IMR-90 (cell line): ENCODE results near the gene ALDH7A1. TPM values are rescaled to one million over a fixed set of nuclear protein-coding genes. Genes with fewer than 3 reads are reported as not detected.

ENCODE experiments used
- ATAC-seq: fragments of 200-7000 bp; cut with Tn5 transposase; 2 replicates; pipeline ENCODE4 v1.9.1; 2020; ENCODE audit warnings: low read depth, mild to moderate bottlenecking, moderate library complexity
- BruUV-seq: library from RNA; stranded (reverse); fragments of 400-500 nt; replicated peaks from 2 replicates; lab custom pipeline; 2021; lab: Mats Ljungman, UMichigan
- CTCF ChIA-PET: fragments of 300-600 bp; formaldehyde crosslinking; extraction: SDS; loops from one replicate; lab custom pipeline; 2021; ENCODE audit warnings: antibody characterized with exemption; lab: Yijun Ruan, JAX
- POLR2A ChIA-PET: fragments of 300-600 bp; sonication (Branson Sonifier 250); formaldehyde crosslinking; loops from one replicate; lab custom pipeline; 2022; ENCODE audit warnings: antibody characterized with exemption; ENCODE audit not compliant: unreplicated experiment; lab: Charles Lee
- DNase-seq: peaks from one replicate; pipeline ENCODE4 v3.0.0; 2013
- H2AFZ ChIP-seq: replicated peaks from 2 replicates; pipeline ENCODE3; 2013; ENCODE audit warnings: low read length, mild to moderate bottlenecking; ENCODE audit not compliant: poor library complexity
- H2AK5ac ChIP-seq: 2 replicates; pipeline ENCODE4 v1.6.1; 2013; ENCODE audit warnings: low read depth, low read length, inconsistent platforms
- H2AK9ac ChIP-seq: replicated peaks from 2 replicates; pipeline ENCODE3; 2013; ENCODE audit warnings: mild to moderate bottlenecking, low read depth, low read length, moderate library complexity; ENCODE audit not compliant: poor library complexity
- H2BK120ac ChIP-seq: 2 replicates; pipeline ENCODE4 v1.6.1; 2013; ENCODE audit warnings: low read depth, low read length, inconsistent platforms
- H2BK15ac ChIP-seq: 3 replicates; pipeline ENCODE4 v1.6.1; 2013; ENCODE audit warnings: low read depth, low read length, inconsistent platforms
- H2BK20ac ChIP-seq: 2 replicates; pipeline ENCODE4 v1.6.1; 2013; ENCODE audit warnings: low read depth, mild to moderate bottlenecking, inconsistent platforms, low read length, moderate library complexity
- H2BK5ac ChIP-seq: 2 replicates; pipeline ENCODE4 v1.6.1; 2013; ENCODE audit warnings: mild to moderate bottlenecking, low read depth, low read length, inconsistent platforms; ENCODE audit not compliant: poor library complexity, severe bottlenecking
- H3K14ac ChIP-seq: replicated peaks from 2 replicates; pipeline ENCODE4 v1.6.1; 2013; ENCODE audit warnings: low read depth, low read length, inconsistent platforms
- H3K18ac ChIP-seq: 2 replicates; pipeline ENCODE4 v1.6.1; 2013; ENCODE audit warnings: low read depth, low read length, control low read depth
- H3K23ac ChIP-seq: 2 replicates; pipeline ENCODE4 v1.6.1; 2013; ENCODE audit warnings: low read depth, low read length, inconsistent platforms
- H3K27ac ChIP-seq: 2 replicates; pipeline ENCODE4 v1.5.1; 2013; ENCODE audit warnings: mild to moderate bottlenecking, control low read depth, low read length; ENCODE audit not compliant: insufficient read depth
- H3K27me3 ChIP-seq: 2 replicates; pipeline ENCODE4 v1.6.1; 2013; ENCODE audit warnings: low read length; ENCODE audit not compliant: control insufficient read depth, insufficient read depth
- H3K36me3 ChIP-seq: 2 replicates; pipeline ENCODE4 v1.6.1; 2013; ENCODE audit warnings: low read length, mixed read lengths; ENCODE audit not compliant: control insufficient read depth, insufficient read depth
- H3K4ac ChIP-seq: 2 replicates; pipeline ENCODE4 v1.6.1; 2013; ENCODE audit warnings: low read depth, low read length, inconsistent platforms
- H3K4me1 ChIP-seq: 2 replicates; pipeline ENCODE4 v1.6.1; 2013; ENCODE audit warnings: low read length, mixed read lengths; ENCODE audit not compliant: control insufficient read depth, insufficient read depth
- H3K4me2 ChIP-seq: 2 replicates; pipeline ENCODE4 v1.6.1; 2013; ENCODE audit warnings: low read depth, mild to moderate bottlenecking, control low read depth, low read length, moderate library complexity
- H3K4me3 ChIP-seq: 2 replicates; pipeline ENCODE4 v1.5.1; 2013; ENCODE audit warnings: low read depth, mild to moderate bottlenecking, control low read depth, low read length, moderate library complexity; ENCODE audit not compliant: insufficient read depth
- H3K56ac ChIP-seq: 2 replicates; pipeline ENCODE4 v1.6.1; 2013; ENCODE audit warnings: low read length, inconsistent platforms; ENCODE audit not compliant: insufficient read depth; ENCODE audit errors: extremely low read depth
- H3K79me1 ChIP-seq, 2 experiments: 2 replicates each; pipeline ENCODE4 v1.6.1; 2013; ENCODE audit warnings: low read length in 2 of 2, inconsistent platforms in 1 of 2, low read depth in 1 of 2
- H3K9ac ChIP-seq: 2 replicates; pipeline ENCODE4 v1.6.1; 2013; ENCODE audit warnings: low read depth, low read length, control low read depth
- H3K9me1 ChIP-seq: 2 replicates; pipeline ENCODE4 v1.6.1; 2013; ENCODE audit warnings: low read length, inconsistent platforms; ENCODE audit not compliant: insufficient read depth
- H3K9me3 ChIP-seq: 2 replicates; pipeline ENCODE4 v1.6.1; 2013; ENCODE audit warnings: low read length; ENCODE audit not compliant: control insufficient read depth, insufficient read depth
- H4K20me1 ChIP-seq: 2 replicates; pipeline ENCODE4 v1.6.1; 2013; ENCODE audit warnings: low read length, inconsistent platforms; ENCODE audit not compliant: insufficient read depth
- H4K5ac ChIP-seq: 2 replicates; pipeline ENCODE4 v1.6.1; 2013; ENCODE audit warnings: mild to moderate bottlenecking, low read depth, low read length, control low read depth
- H4K8ac ChIP-seq, 2 experiments: 2 replicates each; pipeline ENCODE4 v1.6.1; 2013; ENCODE audit warnings: low read depth in 2 of 2, low read length in 2 of 2, control low read depth in 1 of 2, inconsistent platforms in 1 of 2
- H4K91ac ChIP-seq: 2 replicates; pipeline ENCODE4 v1.6.1; 2013; ENCODE audit warnings: low read depth, low read length, inconsistent platforms; ENCODE audit not compliant: insufficient read depth
- FOS ChIP-seq: fragments of 150-350 bp; IDR thresholded peaks from 2 replicates; pipeline ENCODE4 v1.6.1; 2016; ENCODE audit warnings: low read depth, low read length
- MAZ ChIP-seq: IDR thresholded peaks from 2 replicates; pipeline ENCODE4 v1.6.1; 2012; ENCODE audit warnings: low read depth, mild to moderate bottlenecking, low read length, improper control_type of control experiment, moderate library complexity, borderline replicate concordance
- POLR2A ChIP-seq: IDR thresholded peaks from 2 replicates; pipeline ENCODE4 v1.6.1; 2012; ENCODE audit warnings: mild to moderate bottlenecking, low read depth, low read length
- RAD21 ChIP-seq: IDR thresholded peaks from 2 replicates; pipeline ENCODE4 v1.6.1; 2012; ENCODE audit warnings: low read length, improper control_type of control experiment
- RCOR1 ChIP-seq: IDR thresholded peaks from 2 replicates; pipeline ENCODE4 v1.6.1; 2012; ENCODE audit warnings: mild to moderate bottlenecking, low read length, improper control_type of control experiment; ENCODE audit not compliant: insufficient replicate concordance
- RFX5 ChIP-seq: IDR thresholded peaks from 2 replicates; pipeline ENCODE4 v1.8.0; 2012; ENCODE audit warnings: low read depth, mild to moderate bottlenecking, low read length, moderate library complexity
- WGBS, 2 experiments: methylation state at CpG; one replicate each; pipeline versions ENCODE4 v1.1.5 to v1.1.7; 2013; ENCODE audit warnings: missing lambda C conversion rate in 2 of 2; ENCODE audit not compliant: insufficient read length in 1 of 2; ENCODE audit errors: extremely low coverage in 2 of 2; 5-methylcytosine and 5-hydroxymethylcytosine counted together
- dilution Hi-C: fragments of 300-500 bp; cut with HindIII; formaldehyde crosslinking; loops from one replicate; pipeline ENCODE4 v1.14.3; 2018; ENCODE audit warnings: low sequenced_read_pairs; ENCODE audit not compliant: unreplicated experiment
- in situ Hi-C: fragments of 300-500 bp; cut with MboI; formaldehyde crosslinking; loops from 3 replicates; pipeline ENCODE4 v1.14.3; 2019; ENCODE audit warnings: low sequenced_read_pairs, inconsistent platforms, mixed read lengths
- intact Hi-C: fragments of 100-400 bp; cut with micrococcal nuclease; formaldehyde crosslinking; loops from 2 replicates; pipeline ENCODE4 v1.10.0; 2022
- polyA plus RNA-seq, 3 experiments: library from polyadenylated mRNA; depleted of rRNA; stranded (reverse); fragments of >200 nt; gene quantifications; 2 replicates each; pipeline ENCODE4 v1.2.3, GENCODE V29; 2012; ENCODE audit warnings: low replicate concordance in 1 of 3
- total RNA-seq: library from RNA; depleted of rRNA; stranded (reverse); fragments of >200 nt; gene quantifications from 2 replicates; pipeline ENCODE4 v1.2.3, GENCODE V29; 2012
- TF ChIP-seq, protein P1 (sequence below): fragments of 150-350 bp; IDR thresholded peaks from 2 replicates; pipeline ENCODE4 v1.6.1; 2016; ENCODE audit warnings: low read depth, mild to moderate bottlenecking, low read length, moderate library complexity, borderline replicate concordance

Gene ALDH7A1
- total and polyA plus RNA-seq, 2 of the 4 experiments (the other 2 are of a cell fraction): 40.9 to 62.2 TPM

DNA sequence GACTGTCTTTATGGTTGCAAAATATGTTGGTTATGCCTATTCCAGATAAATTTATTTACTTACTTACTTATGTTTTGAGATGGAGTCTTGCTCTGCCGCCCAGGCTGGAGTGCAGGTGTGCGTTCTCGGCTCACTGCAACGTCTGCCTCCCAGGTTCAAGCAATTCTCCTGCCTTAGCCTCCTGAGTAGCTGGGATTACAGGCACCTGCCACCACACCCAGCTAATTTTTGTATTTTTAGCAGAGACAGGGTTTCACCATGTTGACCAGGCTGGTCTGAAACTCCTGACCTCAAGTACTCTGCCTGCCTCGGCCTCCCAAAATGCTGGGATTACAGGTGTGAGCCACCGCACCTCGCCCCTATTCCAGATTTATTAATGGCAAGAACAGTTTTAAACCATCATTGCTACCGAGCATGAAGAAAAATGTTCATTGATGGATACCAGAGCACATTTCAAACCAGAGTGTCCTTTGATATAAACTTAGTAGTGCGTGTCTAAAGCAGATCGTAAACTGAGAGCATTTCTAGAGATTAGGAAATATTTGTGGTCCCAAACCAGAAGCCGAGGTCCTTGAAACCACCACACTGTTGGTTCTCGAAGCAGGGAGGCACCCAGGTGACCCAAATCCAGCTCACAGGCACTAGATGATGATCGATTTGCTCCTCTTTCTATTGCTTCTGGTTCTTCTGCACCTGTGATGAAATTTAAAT lies 86.6 kb downstream of the ALDH7A1 start (continued):
- TF ChIP-seq RCOR1: no peak

DNA sequence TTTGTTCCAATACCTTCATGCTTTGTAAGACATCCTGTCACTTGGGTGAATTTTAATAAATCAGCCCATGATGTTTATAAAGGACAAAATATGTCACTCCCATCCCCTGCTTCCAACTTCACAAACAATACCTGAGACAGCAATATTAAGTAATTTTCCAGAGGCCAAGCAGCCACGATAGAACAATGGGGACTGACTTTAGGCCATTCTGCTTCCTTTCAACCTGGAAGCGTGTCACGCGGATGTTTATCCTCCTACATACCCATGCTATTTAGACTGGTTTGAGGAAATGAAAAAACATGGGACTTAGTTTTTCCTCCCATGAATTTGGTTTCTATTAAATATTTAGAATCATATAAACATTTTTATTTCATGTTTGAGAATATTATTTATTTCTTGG lies 88.9 kb downstream of the ALDH7A1 start:
- Histone ChIP-seq H3K4me1 (peaks cover 3% of the 10 kb centered on the region; the same call in 1 of the 2 replicates), H4K8ac (no peak overlapping the region), H3K27me3 (no peaks in the 10 kb centered on the region), H2AK9ac (no peak overlapping the region), H2BK15ac (no peak overlapping the region), H2BK120ac (no peak overlapping the region), H3K36me3 (no peaks in the 10 kb centered on the region), H3K9ac (no peak overlapping the region), H3K56ac (no peak overlapping the region), H3K4me2 (no peak overlapping the region), H2BK20ac (no peak overlapping the region), H3K27ac (no peak overlapping the region), H4K91ac (no peak overlapping the region), H2AFZ (no peak overlapping the region), H3K79me1 (no peaks in the 10 kb centered on the region), H3K9me3 (no peaks in the 10 kb centered on the region), H3K4me3 (no peak overlapping the region), H2BK5ac (no peak overlapping the region), H2AK5ac (no peak overlapping the region), H4K5ac (no peak overlapping the region), H3K23ac (no peak overlapping the region), H3K9me1 (0 out of 2 replicates have a peak, but pooled peaks cover 5% of the 10 kb centered on the region), H3K18ac (no peak overlapping the region), H4K20me1 (no peaks in the 10 kb centered on the region), H3K14ac (no peak overlapping the region), H3K4ac (no peak overlapping the region)
- no CpG with 5 or more reads among the region's 4 CpGs for WGBS, 2 experiments
- in situ Hi-C loops: no loop called here
- CTCF ChIA-PET: no interaction called here
- DNase-seq: no peak
- no peak for ATAC-seq
- POLR2A ChIA-PET: no interaction called here
- intact Hi-C loops: no loop called here
- TF ChIP-seq RAD21 (no peak), RFX5 (no peak), MAZ (no peak), RCOR1 (no peak), POLR2A (no peak), FOS (no peak)
- TF ChIP-seq, protein P1, sequence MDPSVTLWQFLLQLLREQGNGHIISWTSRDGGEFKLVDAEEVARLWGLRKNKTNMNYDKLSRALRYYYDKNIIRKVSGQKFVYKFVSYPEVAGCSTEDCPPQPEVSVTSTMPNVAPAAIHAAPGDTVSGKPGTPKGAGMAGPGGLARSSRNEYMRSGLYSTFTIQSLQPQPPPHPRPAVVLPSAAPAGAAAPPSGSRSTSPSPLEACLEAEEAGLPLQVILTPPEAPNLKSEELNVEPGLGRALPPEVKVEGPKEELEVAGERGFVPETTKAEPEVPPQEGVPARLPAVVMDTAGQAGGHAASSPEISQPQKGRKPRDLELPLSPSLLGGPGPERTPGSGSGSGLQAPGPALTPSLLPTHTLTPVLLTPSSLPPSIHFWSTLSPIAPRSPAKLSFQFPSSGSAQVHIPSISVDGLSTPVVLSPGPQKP: no peak
- BruUV-seq: no TSS peak
- dilution Hi-C loops: no loop called here
